Tibial artery (tissue), 4 donors: Measurements from ENCODE around the gene TMEM101.

Experiments
- DNase-seq, 2 donors: peaks; one replicate each; pipeline ENCODE4 v3.0.0-alpha.2; 2019
- H3K27ac ChIP-seq, 2 donors: fragments of 200-600 bp; sonication (generic) in 1 of 2; 1 replicate in 1 of 2; 2 replicates in 1 of 2; pipeline ENCODE4 v1.5.1; 2018 to 2019; ENCODE audit warnings: mild to moderate bottlenecking in 1 of 2
- H3K27me3 ChIP-seq, 2 donors: fragments of 200-600 bp; sonication (generic) in 1 of 2; one replicate each; pipeline versions ENCODE4 v1.5.1 to v1.6.0; 2016 to 2019
- H3K36me3 ChIP-seq, 3 donors: fragments of 200-600 bp; sonication (generic) in 2 of 3; one replicate each; pipeline ENCODE4 v1.5.1; 2016 to 2019; ENCODE audit warnings: mild to moderate bottlenecking in 2 of 3
- H3K4me1 ChIP-seq, 4 donors: fragments of 200-600 bp; sonication (generic) in 2 of 4; 1 replicate in 3 of 4; 2 replicates in 1 of 4; pipeline ENCODE4 v1.5.1; 2016 to 2019
- H3K4me3 ChIP-seq, 2 donors: fragments of 200-600 bp; sonication (generic) in 1 of 2; 1 replicate in 1 of 2; 2 replicates in 1 of 2; pipeline ENCODE4 v1.5.1; 2018 to 2019; ENCODE audit warnings: mild to moderate bottlenecking in 2 of 2
- H3K9me3 ChIP-seq, 3 donors: fragments of 200-600 bp; sonication (generic) in 1 of 3; one replicate each; pipeline ENCODE4 v1.5.1; 2016 to 2019
- intact Hi-C: fragments of 100-400 bp; cut with DNase I; formaldehyde crosslinking; loops from one replicate; pipeline ENCODE4 v1.15.0; 2023; ENCODE audit warnings: low total_unique reads
- TF ChIP-seq, protein P1 (sequence below), 2 experiments: fragments of 200-600 bp in 1 of 2; fragments of 450-650 bp in 1 of 2; IDR thresholded peaks; one replicate each; pipeline ENCODE4 v1.5.1; 2017 to 2019; ENCODE audit warnings: antibody characterized with exemption in 2 of 2, mild to moderate bottlenecking in 1 of 2, moderate library complexity in 1 of 2

Gene TMEM101

GRCh38 chr17:44010966-44011647 is 3.7 kb downstream of the TMEM101 start:
- peaks cover 0 to 40% (median 29%) of the 10 kb centered on the region in 4 donors for H3K4me1 ChIP-seq
- TF ChIP-seq, protein P1, sequence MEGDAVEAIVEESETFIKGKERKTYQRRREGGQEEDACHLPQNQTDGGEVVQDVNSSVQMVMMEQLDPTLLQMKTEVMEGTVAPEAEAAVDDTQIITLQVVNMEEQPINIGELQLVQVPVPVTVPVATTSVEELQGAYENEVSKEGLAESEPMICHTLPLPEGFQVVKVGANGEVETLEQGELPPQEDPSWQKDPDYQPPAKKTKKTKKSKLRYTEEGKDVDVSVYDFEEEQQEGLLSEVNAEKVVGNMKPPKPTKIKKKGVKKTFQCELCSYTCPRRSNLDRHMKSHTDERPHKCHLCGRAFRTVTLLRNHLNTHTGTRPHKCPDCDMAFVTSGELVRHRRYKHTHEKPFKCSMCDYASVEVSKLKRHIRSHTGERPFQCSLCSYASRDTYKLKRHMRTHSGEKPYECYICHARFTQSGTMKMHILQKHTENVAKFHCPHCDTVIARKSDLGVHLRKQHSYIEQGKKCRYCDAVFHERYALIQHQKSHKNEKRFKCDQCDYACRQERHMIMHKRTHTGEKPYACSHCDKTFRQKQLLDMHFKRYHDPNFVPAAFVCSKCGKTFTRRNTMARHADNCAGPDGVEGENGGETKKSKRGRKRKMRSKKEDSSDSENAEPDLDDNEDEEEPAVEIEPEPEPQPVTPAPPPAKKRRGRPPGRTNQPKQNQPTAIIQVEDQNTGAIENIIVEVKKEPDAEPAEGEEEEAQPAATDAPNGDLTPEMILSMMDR (IDR thresholded peaks at IDR 0.05): no peak
- intact Hi-C loops: loop anchor here (5.0 kb wide), 1 partner anchor 56 kb away; the partner anchor contains the start of gene LSM12
- peaks cover 1 to 21% of the 10 kb centered on the region in 2 donors for H3K27me3 ChIP-seq
- no peak overlapping the region for H3K4me3 ChIP-seq
- no peaks in the 10 kb centered on the region for H3K9me3 ChIP-seq
- peaks cover 0 to 31% (median 0%) of the 10 kb centered on the region in 3 donors for H3K36me3 ChIP-seq
- no peak overlapping the region for H3K27ac ChIP-seq
- no peak for DNase-seq

GRCh38 chr17:44008205-44008909 is 6.4 kb downstream of the TMEM101 start:
- peaks cover 0 to 31% (median 0%) of the 10 kb centered on the region in 3 donors for H3K36me3 ChIP-seq
- TF ChIP-seq, protein P1 (IDR thresholded peaks at IDR 0.05): no peak
- no peaks in the 10 kb centered on the region for H3K9me3 ChIP-seq
- no peak overlapping the region for H3K27ac ChIP-seq
- H3K4me1 ChIP-seq: peaks cover 0 to 40% (median 34%) of the 10 kb centered on the region in 4 donors
- peaks cover 16 to 48% of the 10 kb centered on the region in 2 donors for H3K27me3 ChIP-seq
- intact Hi-C loops: no loop called here
- no peak for DNase-seq
- no peak overlapping the region for H3K4me3 ChIP-seq

- H3K4me3 ChIP-seq: peak overlapping the region; percentile 44 to 53
- no peak for DNase-seq
- H3K36me3 ChIP-seq: peaks cover 0 to 31% (median 0%) of the 10 kb centered on the region in 3 donors
- no peak overlapping the region for H3K27ac ChIP-seq
- TF ChIP-seq, protein P1 (IDR thresholded peaks at IDR 0.05): no peak
- peaks cover 16 to 55% of the 10 kb centered on the region in 2 donors for H3K27me3 ChIP-seq
- no peaks in the 10 kb centered on the region for H3K9me3 ChIP-seq
- intact Hi-C loops: no loop called here
- H3K4me1 ChIP-seq: peaks cover 0 to 40% (median 34%) of the 10 kb centered on the region in 4 donors
Measured at GRCh38 chr17:44007346-44008204, 7.2 kb downstream of the TMEM101 start.

DNA sequence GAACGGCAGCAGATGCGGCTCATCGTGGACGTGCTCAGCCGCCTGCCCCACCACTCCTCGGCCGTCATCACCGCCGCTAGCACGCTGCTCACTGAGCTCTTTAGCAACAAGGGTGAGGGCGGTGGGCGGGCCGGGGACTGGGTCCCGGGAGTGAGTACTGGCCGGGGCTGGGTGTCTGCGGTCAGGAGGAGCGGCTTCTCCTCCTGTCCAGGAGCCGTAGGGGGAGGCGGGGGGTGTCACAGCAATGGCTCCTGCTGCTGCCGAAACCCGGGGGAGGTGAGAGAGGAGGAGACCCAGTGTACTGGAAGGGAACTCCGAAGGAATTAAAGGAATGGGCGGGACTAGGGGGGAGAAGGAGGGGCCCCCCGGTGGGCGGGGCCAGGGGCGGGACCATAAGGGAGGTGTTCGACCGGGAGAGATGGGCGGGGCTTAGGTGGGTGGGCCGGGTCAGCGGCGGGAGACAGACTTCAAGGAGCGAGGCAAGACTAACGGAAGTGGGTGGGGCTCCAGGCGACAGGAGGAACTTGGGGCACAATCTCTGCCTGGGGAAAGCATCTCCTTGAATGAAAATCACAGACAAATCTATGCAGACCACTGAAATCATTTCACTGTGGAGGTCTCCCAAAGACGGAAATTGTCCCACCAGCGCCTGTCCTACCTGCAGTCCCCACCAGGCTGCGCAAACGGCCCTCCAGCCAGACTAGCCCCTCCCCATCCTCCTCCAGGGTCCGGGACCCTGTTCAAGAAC is 8.0 kb downstream of the TMEM101 start:
- Histone ChIP-seq H3K27me3 (peaks cover 16 to 63% of the 10 kb centered on the region in 2 donors), H3K27ac (peak overlapping the region in 1 of 2 donors; percentile 2)
- intact Hi-C loops: no loop called here

More for the DNA sequence above, 8.0 kb downstream of the TMEM101 start:
- Histone ChIP-seq H3K4me3 (peak overlapping the region; percentile 44 to 53), H3K9me3 (no peaks in the 10 kb centered on the region), H3K4me1 (peaks cover 0 to 40% (median 34%) of the 10 kb centered on the region in 4 donors), H3K36me3 (peaks cover 0 to 24% (median 0%) of the 10 kb centered on the region in 3 donors)
- TF ChIP-seq, protein P1 (IDR thresholded peaks at IDR 0.05): peak; percentile 38 to 40
- peak; percentile 96 to 97 for DNase-seq
